GM13977 (cell line): Measurements from ENCODE around the gene MYCN.

Source experiments
- DNase-seq: peaks from one replicate; pipeline ENCODE4 v3.0.0; 2012; ENCODE audit warnings: low spot score
- in situ Hi-C: fragments of 300-500 bp; cut with MboI; formaldehyde crosslinking; loops from one replicate; pipeline ENCODE4 v1.12.0; 2022; ENCODE audit warnings: low sequenced_read_pairs, low pct_unique_long_range_greater_than_20kb, mixed read lengths, inconsistent platforms; ENCODE audit not compliant: unreplicated experiment
- TF ChIP-seq, protein P1 (sequence below): IDR thresholded peaks from 2 replicates; pipeline ENCODE4 v1.5.1; 2012; ENCODE audit warnings: mild to moderate bottlenecking, control low read depth; ENCODE audit not compliant: insufficient read depth; ENCODE audit errors: extremely low read depth, missing control alignments

MYCN gene

DNA sequence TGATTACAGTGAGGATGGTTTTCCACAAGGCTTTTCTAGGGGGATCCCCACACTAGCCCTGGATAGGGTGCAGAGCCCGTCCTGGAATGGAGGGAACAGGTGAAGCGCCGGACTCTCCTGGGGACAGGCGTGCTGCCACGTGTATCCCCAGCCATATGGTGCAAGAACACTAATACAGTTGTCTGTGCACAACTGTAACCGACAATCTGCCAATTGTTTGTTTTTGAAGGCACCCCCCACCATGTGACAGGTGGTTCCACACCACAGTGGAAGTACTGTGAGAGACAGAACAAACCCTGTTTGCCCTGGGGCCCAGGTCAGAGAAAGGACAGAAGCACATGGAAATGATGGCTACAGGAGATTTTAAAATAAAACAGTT lies 52.9 kb downstream of the MYCN start:
- DNase-seq, result no peak
- TF ChIP-seq, protein P1, sequence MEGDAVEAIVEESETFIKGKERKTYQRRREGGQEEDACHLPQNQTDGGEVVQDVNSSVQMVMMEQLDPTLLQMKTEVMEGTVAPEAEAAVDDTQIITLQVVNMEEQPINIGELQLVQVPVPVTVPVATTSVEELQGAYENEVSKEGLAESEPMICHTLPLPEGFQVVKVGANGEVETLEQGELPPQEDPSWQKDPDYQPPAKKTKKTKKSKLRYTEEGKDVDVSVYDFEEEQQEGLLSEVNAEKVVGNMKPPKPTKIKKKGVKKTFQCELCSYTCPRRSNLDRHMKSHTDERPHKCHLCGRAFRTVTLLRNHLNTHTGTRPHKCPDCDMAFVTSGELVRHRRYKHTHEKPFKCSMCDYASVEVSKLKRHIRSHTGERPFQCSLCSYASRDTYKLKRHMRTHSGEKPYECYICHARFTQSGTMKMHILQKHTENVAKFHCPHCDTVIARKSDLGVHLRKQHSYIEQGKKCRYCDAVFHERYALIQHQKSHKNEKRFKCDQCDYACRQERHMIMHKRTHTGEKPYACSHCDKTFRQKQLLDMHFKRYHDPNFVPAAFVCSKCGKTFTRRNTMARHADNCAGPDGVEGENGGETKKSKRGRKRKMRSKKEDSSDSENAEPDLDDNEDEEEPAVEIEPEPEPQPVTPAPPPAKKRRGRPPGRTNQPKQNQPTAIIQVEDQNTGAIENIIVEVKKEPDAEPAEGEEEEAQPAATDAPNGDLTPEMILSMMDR, result no peak
- in situ Hi-C loops, result no loop called here

DNA sequence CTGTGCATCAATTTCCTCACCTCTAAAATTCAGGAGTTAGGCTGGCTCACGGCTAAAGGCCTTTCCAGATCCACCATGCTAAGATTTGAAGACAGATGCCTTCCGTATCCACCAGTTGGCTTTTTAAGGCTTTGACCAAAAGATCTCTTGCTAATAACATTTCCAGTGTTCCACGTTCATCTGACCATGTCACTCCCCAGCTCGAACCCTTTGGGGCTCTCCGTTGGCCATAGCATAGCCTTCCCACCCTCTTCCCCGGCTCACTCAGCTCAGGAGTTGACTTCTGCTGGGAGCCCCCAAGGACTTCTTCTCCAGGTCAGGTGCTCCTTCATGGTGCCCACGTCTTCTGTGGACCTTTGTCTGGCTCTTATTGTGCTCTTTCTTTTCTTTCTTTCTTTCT lies 53.3 kb downstream of the MYCN start:
- no peak for DNase-seq
- TF ChIP-seq, protein P1, result no peak
- in situ Hi-C loops, result no loop called here

DNA sequence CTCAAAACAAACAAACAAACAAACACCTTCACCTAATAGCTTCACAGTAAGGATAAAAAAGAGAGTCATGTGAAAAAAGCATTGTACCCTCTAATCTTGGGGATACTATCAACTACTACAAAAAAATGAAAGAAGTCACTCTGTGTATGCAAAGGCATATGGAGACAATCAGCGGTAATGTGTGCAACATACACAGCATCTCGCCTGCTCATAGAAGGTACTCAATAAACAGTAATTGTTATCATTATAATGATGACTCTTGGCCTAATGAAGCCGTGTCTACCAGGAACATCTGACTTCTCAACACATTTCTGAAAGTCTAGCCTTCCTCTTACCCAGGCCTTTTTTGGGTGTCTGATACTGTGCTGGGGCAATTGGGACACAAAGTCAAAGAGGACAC lies 55.3 kb downstream of the MYCN start:
- TF ChIP-seq, protein P1, result no peak
- in situ Hi-C loops, result no loop called here
- DNase-seq, result no peak
